WTC11 (cell line): Measurements from ENCODE around the gene FER1L5.

ENCODE experiments used
- ATF2 ChIP-seq: sonication (generic); formaldehyde crosslinking; IDR thresholded peaks from 2 replicates; pipeline ENCODE4 v1.8.1; 2022; ENCODE audit warnings: low read depth, missing genetic modification reagents, borderline replicate concordance
- CREB1 ChIP-seq: sonication (generic); formaldehyde crosslinking; IDR thresholded peaks from 2 replicates; pipeline ENCODE4 v1.8.0; 2023; ENCODE audit warnings: mild to moderate bottlenecking, missing genetic modification reagents
- CREM ChIP-seq: sonication (generic); formaldehyde crosslinking; IDR thresholded peaks from 2 replicates; pipeline ENCODE4 v1.8.1; 2022; ENCODE audit warnings: mild to moderate bottlenecking, missing genetic modification reagents, moderate library complexity
- FOXJ3 ChIP-seq: sonication (generic); formaldehyde crosslinking; IDR thresholded peaks from 2 replicates; pipeline ENCODE4 v1.9.0; 2021; ENCODE audit warnings: missing genetic modification reagents, mild to moderate bottlenecking, borderline replicate concordance
- FOXK1 ChIP-seq: sonication (generic); formaldehyde crosslinking; IDR thresholded peaks from 2 replicates; pipeline ENCODE4 v1.8.0; 2022; ENCODE audit warnings: mild to moderate bottlenecking, moderate library complexity, missing genetic modification reagents
- KAT7 ChIP-seq: sonication (generic); formaldehyde crosslinking; IDR thresholded peaks from 2 replicates; pipeline ENCODE4 v1.8.1; 2023; ENCODE audit warnings: missing genetic modification reagents, mild to moderate bottlenecking, borderline replicate concordance
- MLX ChIP-seq: sonication (generic); formaldehyde crosslinking; IDR thresholded peaks from 2 replicates; pipeline ENCODE4 v1.8.1; 2023; ENCODE audit warnings: mild to moderate bottlenecking, missing genetic modification reagents, moderate library complexity
- MXD4 ChIP-seq: fragments of 250-450 bp; sonication (Bioruptor Pico); IDR thresholded peaks from 2 replicates; pipeline ENCODE4 v1.8.0; 2021; ENCODE audit warnings: mild to moderate bottlenecking, moderate library complexity, borderline replicate concordance
- RELA ChIP-seq: sonication (generic); formaldehyde crosslinking; IDR thresholded peaks from 2 replicates; pipeline ENCODE4 v1.8.1; 2022; ENCODE audit warnings: missing genetic modification reagents, mild to moderate bottlenecking, borderline replicate concordance
- USF2 ChIP-seq: sonication (generic); formaldehyde crosslinking; IDR thresholded peaks from 2 replicates; pipeline ENCODE4 v1.8.1; 2023; ENCODE audit warnings: mild to moderate bottlenecking, missing genetic modification reagents, moderate library complexity
- ZNF232 ChIP-seq: sonication (generic); formaldehyde crosslinking; IDR thresholded peaks from 2 replicates; pipeline ENCODE4 v1.8.0; 2022; ENCODE audit warnings: mild to moderate bottlenecking, missing genetic modification reagents
- TF ChIP-seq, protein P1 (sequence below): fragments of 200-600 bp; IDR thresholded peaks from 2 replicates; pipeline ENCODE4 v1.8.0; 2022; ENCODE audit warnings: antibody characterized with exemption

DNA sequence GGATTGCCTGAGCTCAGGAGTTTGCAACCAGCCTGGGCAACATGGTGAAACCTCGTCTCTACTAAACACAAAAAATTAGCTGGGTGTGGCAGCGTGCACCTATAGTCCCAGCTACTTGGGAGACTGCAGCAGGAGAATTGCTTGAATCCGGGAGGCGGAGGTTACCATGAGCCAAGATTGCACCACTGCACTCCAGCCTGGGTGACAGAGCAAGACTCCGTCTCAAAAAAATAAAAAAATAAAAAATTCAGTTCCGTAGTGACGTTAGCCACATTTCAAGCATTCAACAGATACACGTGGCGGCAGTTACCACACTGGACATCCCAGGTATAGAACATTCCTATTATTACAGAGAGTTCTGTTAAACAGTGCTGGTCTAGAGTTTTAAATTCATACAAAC is 8.9 kb upstream of the FER1L5 start:
- TF ChIP-seq, protein P1, sequence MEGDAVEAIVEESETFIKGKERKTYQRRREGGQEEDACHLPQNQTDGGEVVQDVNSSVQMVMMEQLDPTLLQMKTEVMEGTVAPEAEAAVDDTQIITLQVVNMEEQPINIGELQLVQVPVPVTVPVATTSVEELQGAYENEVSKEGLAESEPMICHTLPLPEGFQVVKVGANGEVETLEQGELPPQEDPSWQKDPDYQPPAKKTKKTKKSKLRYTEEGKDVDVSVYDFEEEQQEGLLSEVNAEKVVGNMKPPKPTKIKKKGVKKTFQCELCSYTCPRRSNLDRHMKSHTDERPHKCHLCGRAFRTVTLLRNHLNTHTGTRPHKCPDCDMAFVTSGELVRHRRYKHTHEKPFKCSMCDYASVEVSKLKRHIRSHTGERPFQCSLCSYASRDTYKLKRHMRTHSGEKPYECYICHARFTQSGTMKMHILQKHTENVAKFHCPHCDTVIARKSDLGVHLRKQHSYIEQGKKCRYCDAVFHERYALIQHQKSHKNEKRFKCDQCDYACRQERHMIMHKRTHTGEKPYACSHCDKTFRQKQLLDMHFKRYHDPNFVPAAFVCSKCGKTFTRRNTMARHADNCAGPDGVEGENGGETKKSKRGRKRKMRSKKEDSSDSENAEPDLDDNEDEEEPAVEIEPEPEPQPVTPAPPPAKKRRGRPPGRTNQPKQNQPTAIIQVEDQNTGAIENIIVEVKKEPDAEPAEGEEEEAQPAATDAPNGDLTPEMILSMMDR, result no peak
- TF ChIP-seq CREB1, result no peak
- TF ChIP-seq RELA, result no peak
- TF ChIP-seq CREM (CRISPR knock-in tag), result no peak
- TF ChIP-seq USF2 (CRISPR knock-in tag), result no peak
- no peak for TF ChIP-seq ZNF232 (CRISPR knock-in tag)
- TF ChIP-seq KAT7 (CRISPR knock-in tag), result no peak
- TF ChIP-seq MLX, result no peak
- no peak for TF ChIP-seq ATF2
- TF ChIP-seq FOXJ3 (CRISPR knock-in tag), result no peak
- no peak for TF ChIP-seq FOXK1
- no peak for TF ChIP-seq MXD4 (CRISPR knock-in tag)
